Activated T-helper 2 cell treated with anti-CD3 and anti-CD28 coated beads, Interferon-gamma antibody, Interleukin-2, Interleukin-4, amounts not matched to agents 10 μg/mL and 5 μg/mL and 100 μg/mL, durations not matched to agents 14 hours and 24 hours and 36 hours (primary cell): ENCODE data around the gene NUTM1. TPM values are rescaled to one million over a fixed set of nuclear protein-coding genes. Genes with fewer than 3 reads are reported as not detected.

Experiments used
- DNase-seq: peaks from one replicate; pipeline ENCODE4 v3.0.0; 2021; ENCODE audit warnings: low spot score
- H3K27ac Mint-ChIP-seq: one replicate; pipeline ENCODE4 v1.8.0; 2021; ENCODE audit warnings: mixed read lengths
- H3K27me3 Mint-ChIP-seq: one replicate; pipeline ENCODE4 v1.8.0; 2021; ENCODE audit warnings: low read depth, mixed read lengths
- H3K36me3 Mint-ChIP-seq: one replicate; pipeline ENCODE4 v1.8.0; 2021; ENCODE audit warnings: low read depth, mixed read lengths
- H3K4me1 Mint-ChIP-seq: one replicate; pipeline ENCODE4 v1.8.0; 2021; ENCODE audit warnings: low read depth, mixed read lengths
- H3K4me3 Mint-ChIP-seq: one replicate; pipeline ENCODE4 v1.8.0; 2021; ENCODE audit warnings: low read depth, mild to moderate bottlenecking, moderate library complexity, mixed read lengths
- H3K9me3 Mint-ChIP-seq: one replicate; pipeline ENCODE4 v1.8.0; 2021; ENCODE audit warnings: mixed read lengths
- intact Hi-C: fragments of 100-400 bp; cut with micrococcal nuclease; formaldehyde crosslinking; loops from one replicate; pipeline ENCODE4 v1.15.1; 2023
- total RNA-seq: library from RNA; stranded (reverse); gene quantifications from 2 replicates; pipeline ENCODE4 v1.2.3, GENCODE V29; 2022

The NUTM1 gene
- total RNA-seq, 1 donor from 2014 or later, result not detected

GRCh38 chr15:34361278-34361677 lies 18.2 kb downstream of the NUTM1 start:
- Mint-ChIP-seq H3K4me3 (no peak overlapping the region), H3K27me3 (no peaks in the 10 kb centered on the region), H3K27ac (no peak overlapping the region), H3K4me1 (peaks cover 11% of the 10 kb centered on the region), H3K36me3 (peaks cover 49% of the 10 kb centered on the region), H3K9me3 (no peaks in the 10 kb centered on the region)
- no peak for DNase-seq
- intact Hi-C loops, result no loop called here

- H3K4me3 Mint-ChIP-seq, result no peak overlapping the region
- intact Hi-C loops, result no loop called here
- no peaks in the 10 kb centered on the region for H3K27me3 Mint-ChIP-seq
- no peaks in the 10 kb centered on the region for H3K9me3 Mint-ChIP-seq
- no peak overlapping the region for H3K27ac Mint-ChIP-seq
- H3K36me3 Mint-ChIP-seq, result peaks cover 49% of the 10 kb centered on the region
- peaks cover 11% of the 10 kb centered on the region for H3K4me1 Mint-ChIP-seq
- no peak for DNase-seq
These were observed 19.1 kb downstream of the NUTM1 start for GRCh38 chr15:34362047-34362773.

DNA sequence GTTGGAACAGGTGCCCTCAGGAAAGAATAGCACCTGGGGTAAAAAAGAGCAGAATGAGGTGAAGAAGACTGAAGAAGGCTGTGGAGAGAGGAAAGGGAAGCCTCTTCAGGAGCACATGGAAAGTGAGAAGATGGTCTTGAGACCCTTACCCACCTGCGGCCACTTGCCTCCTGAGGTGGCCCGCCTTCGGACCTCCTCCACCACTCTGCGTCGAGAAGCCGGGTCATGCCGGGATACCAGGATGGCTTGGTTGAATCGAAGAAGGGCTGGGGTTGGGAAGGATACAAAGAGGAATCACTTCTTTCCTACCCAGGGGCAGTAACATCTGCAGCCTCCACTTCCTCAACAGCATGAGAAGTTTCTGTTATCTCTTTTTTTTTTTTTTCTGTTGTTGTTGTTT lies 20.9 kb downstream of the NUTM1 start:
- intact Hi-C loops, result no loop called here
- Mint-ChIP-seq H3K9me3 (no peaks in the 10 kb centered on the region), H3K4me1 (peaks cover 19% of the 10 kb centered on the region)

DNA sequence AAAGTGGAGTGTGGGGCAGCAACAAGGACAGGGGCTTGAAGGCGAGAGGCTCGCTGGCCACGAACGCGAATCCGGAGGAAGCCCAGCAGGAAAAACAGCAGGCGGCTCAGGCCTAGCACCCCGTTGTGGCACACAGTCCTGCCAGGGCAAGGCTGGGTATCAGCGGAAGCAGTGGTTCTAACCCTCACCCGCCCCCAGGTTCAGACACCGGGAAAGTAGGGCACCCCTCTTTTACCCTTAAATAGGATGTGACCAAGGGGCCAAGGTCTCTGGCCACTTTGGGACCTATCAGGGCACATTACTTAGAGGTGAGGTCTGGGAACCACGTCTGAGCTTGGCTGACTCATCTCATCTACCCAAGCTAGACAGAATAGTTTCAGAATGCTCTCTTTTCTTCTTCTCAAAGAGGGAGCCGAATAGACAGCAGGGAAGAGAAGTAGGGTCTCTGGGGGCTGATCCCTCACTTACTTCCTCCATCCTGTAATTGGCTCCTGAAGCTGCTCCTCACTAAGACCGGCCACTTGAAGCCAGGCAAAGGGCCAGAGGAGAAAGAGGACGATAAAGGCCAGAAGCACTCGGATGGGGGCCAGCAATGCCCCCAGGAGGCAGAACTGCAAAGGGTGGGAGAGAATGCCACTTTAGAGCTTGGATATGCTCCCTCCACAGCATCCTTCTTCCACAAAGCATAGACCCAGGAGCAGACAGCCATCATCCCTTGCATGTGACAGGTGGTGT lies 22.1 kb downstream of the NUTM1 start:
- no peak for DNase-seq
- Mint-ChIP-seq H3K4me3 (peak overlapping the region; percentile 98), H3K4me1 (peaks cover 26% of the 10 kb centered on the region), H3K27me3 (no peaks in the 10 kb centered on the region), H3K27ac (peak overlapping the region; percentile 7), H3K9me3 (no peaks in the 10 kb centered on the region), H3K36me3 (peaks cover 33% of the 10 kb centered on the region)
- intact Hi-C loops, result loop anchor here (5.0 kb wide), 1 partner anchor 33 kb away; no protein-coding TSS in a partner anchor

More for the DNA sequence above, 20.9 kb downstream of the NUTM1 start:
- Mint-ChIP-seq H3K4me3 (no peak overlapping the region), H3K36me3 (peaks cover 42% of the 10 kb centered on the region), H3K27me3 (no peaks in the 10 kb centered on the region), H3K27ac (no peak overlapping the region)
- DNase-seq, result no peak

DNA sequence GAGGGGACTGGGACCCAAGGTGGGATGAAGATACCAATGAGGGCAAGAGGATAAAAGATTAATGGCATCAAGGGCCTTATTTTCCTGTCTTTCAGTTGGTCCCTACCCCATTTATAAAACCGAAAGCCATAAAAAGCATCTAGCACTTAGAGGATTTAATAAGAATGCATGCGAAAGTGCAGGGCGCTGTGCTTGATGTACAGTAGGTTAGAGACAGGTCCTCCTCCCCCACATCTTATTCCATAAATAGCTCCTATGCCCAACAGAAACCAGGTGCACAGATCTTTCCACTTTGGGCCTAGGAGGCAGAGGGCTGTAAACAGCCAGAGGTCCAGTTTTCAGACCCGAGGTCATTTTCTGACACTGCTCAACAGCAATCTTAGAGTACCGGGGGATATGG lies 22.7 kb downstream of the NUTM1 start:
- peaks cover 26% of the 10 kb centered on the region for H3K4me1 Mint-ChIP-seq

GRCh38 chr15:34366271-34367065 lies 23.4 kb downstream of the NUTM1 start:
- Mint-ChIP-seq H3K36me3 (peaks cover 23% of the 10 kb centered on the region), H3K4me1 (peaks cover 26% of the 10 kb centered on the region), H3K27ac (peak overlapping the region; percentile 90), H3K4me3 (peak overlapping the region; percentile 98), H3K9me3 (no peaks in the 10 kb centered on the region), H3K27me3 (no peaks in the 10 kb centered on the region)
- peak; percentile 48 for DNase-seq
- intact Hi-C loops, result loop anchor here (1.0 to 5.0 kb wide), 6 partner anchors 23 to 266 kb away; partner anchors contain the start of genes EMC7, GOLGA8A, NOP10 and NUTM1

More for the DNA sequence above, 22.7 kb downstream of the NUTM1 start:
- Mint-ChIP-seq H3K27me3 (no peaks in the 10 kb centered on the region), H3K9me3 (no peaks in the 10 kb centered on the region), H3K27ac (peak overlapping the region; percentile 7), H3K4me3 (peak overlapping the region; percentile 98), H3K36me3 (peaks cover 28% of the 10 kb centered on the region)
- no peak for DNase-seq
- intact Hi-C loops, result loop anchor here (2.0 to 5.0 kb wide), 3 partner anchors 34 to 265 kb away; partner anchors contain the start of genes EMC7 and GOLGA8A

- Mint-ChIP-seq H3K36me3 (peaks cover 14% of the 10 kb centered on the region), H3K27ac (peak within 1 kb of the TSS; percentile 97), H3K4me3 (peak within 1 kb of the TSS; percentile 98), H3K9me3 (no peaks in the 10 kb centered on the region), H3K27me3 (no peaks in the 10 kb centered on the region), H3K4me1 (peaks cover 26% of the 10 kb centered on the region)
- peak; percentile 88 for DNase-seq
- intact Hi-C loops, result loop anchor here (1.0 to 5.0 kb wide), 6 partner anchors 24 to 267 kb away; partner anchors contain the start of genes EMC7, GOLGA8A, NOP10 and NUTM1
These were observed 24.3 kb downstream of the NUTM1 start, which contains the start of gene LPCAT4 for GRCh38 chr15:34367101-34368081. TSS of gene LPCAT4 (minus strand) at chr15:34367196. CDS start at chr15:34367100, 96 bp downstream.

GRCh38 chr15:34370129-34370528 lies 27.0 kb downstream of the NUTM1 start:
- no peak overlapping the region for H3K27ac Mint-ChIP-seq
- H3K9me3 Mint-ChIP-seq, result no peaks in the 10 kb centered on the region
- H3K4me1 Mint-ChIP-seq, result peaks cover 25% of the 10 kb centered on the region
- H3K4me3 Mint-ChIP-seq, result no peak overlapping the region
- H3K36me3 Mint-ChIP-seq, result no peaks in the 10 kb centered on the region
- intact Hi-C loops, result no loop called here
- no peaks in the 10 kb centered on the region for H3K27me3 Mint-ChIP-seq
- DNase-seq, result no peak

DNA sequence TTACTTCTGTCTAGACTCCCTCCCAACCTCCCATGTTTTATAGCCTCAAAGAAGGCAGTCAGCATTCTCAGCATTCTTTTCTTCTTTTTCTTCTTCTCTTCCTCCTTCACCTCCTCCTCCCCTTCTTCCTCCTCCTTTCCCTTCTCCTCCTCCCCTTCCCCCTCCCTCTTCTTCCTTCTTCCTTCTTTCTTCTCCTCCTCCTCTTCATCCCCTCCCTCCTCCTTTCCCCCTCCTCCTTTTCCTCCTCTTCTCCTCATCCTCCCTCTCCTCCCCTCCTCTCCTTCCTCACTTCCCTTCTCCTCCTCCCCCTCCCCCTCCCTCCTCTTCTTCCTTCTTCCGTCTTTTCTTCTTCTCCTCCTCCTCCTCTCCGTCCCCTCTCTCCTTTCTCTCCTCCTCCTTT lies 27.5 kb downstream of the NUTM1 start:
- Mint-ChIP-seq H3K4me1 (peaks cover 20% of the 10 kb centered on the region), H3K9me3 (no peaks in the 10 kb centered on the region), H3K27me3 (no peaks in the 10 kb centered on the region), H3K27ac (no peak overlapping the region), H3K36me3 (no peaks in the 10 kb centered on the region), H3K4me3 (no peak overlapping the region)
- DNase-seq, result no peak
- intact Hi-C loops, result no loop called here

GRCh38 chr15:34373951-34374350 lies 30.8 kb downstream of the NUTM1 start:
- Mint-ChIP-seq H3K9me3 (no peaks in the 10 kb centered on the region), H3K27ac (no peak overlapping the region), H3K4me3 (no peak overlapping the region), H3K27me3 (no peaks in the 10 kb centered on the region), H3K36me3 (peaks cover 3% of the 10 kb centered on the region), H3K4me1 (peaks cover 8% of the 10 kb centered on the region)
- intact Hi-C loops, result no loop called here
- no peak for DNase-seq

DNA sequence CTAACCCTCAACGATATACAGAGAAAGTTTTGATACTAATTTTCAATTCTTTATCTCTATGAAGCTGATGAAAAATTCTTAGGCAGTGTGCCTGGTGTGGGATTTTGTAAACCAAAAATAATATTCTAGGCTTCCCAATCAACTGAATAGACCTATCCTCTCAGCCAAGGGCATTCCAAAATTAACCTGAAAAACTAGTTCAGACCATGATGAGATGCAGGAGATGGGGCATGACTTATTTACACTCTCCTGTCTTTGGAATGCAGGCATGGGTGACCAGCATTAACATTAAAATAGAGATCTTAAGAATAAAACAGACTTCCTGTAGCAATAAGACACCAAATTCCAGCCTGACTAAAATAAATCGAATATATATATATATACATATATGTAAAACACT lies 31.7 kb downstream of the NUTM1 start:
- peaks cover 3% of the 10 kb centered on the region for H3K36me3 Mint-ChIP-seq
- H3K9me3 Mint-ChIP-seq, result no peaks in the 10 kb centered on the region
- H3K27me3 Mint-ChIP-seq, result no peaks in the 10 kb centered on the region
- DNase-seq, result no peak
- H3K4me1 Mint-ChIP-seq, result peaks cover 4% of the 10 kb centered on the region
- H3K27ac Mint-ChIP-seq, result no peak overlapping the region
- H3K4me3 Mint-ChIP-seq, result no peak overlapping the region
- intact Hi-C loops, result no loop called here
